ENCODE data around the gene SCAI. TPM values are rescaled to one million over a fixed set of nuclear protein-coding genes. Genes with fewer than 3 reads are reported as not detected.
"Not testable (repeated sequence)": the region's sequence is repeated elsewhere in the genome, so short reads cannot be mapped to it uniquely, and the experiment has no call there.

SCAI gene
- total and polyA plus RNA-seq, 2 of the 4 experiments (the other 2 are of a cell fraction) = 3.6 to 14.5 TPM

- H2BK20ac ChIP-seq (ENCODE audit: low read depth, low read length); H2BK5ac ChIP-seq (ENCODE audit: low read depth, low read length, poor library complexity, severe bottlenecking); H3K23ac ChIP-seq (ENCODE audit: low read depth, low read length); H4K8ac ChIP-seq (ENCODE audit: low read depth in 2 of 2, low read length in 2 of 2); dilution Hi-C loops (cut with HindIII; ENCODE audit: low sequenced_read_pairs, unreplicated experiment); H3K4ac ChIP-seq (ENCODE audit: low read depth, low read length); H3K18ac ChIP-seq (ENCODE audit: low read depth, low read length); H3K56ac ChIP-seq (ENCODE audit: extremely low read depth, insufficient read depth, low read length); H2AFZ ChIP-seq (replicated peaks; ENCODE audit: low read length, poor library complexity); H3K14ac ChIP-seq (replicated peaks; ENCODE audit: low read depth, low read length); intact Hi-C loops (cut with micrococcal nuclease); H3K4me2 ChIP-seq (ENCODE audit: low read depth, low read length); H3K36me3 ChIP-seq (ENCODE audit: control insufficient read depth, insufficient read depth, low read length); H3K9me3 ChIP-seq (ENCODE audit: control insufficient read depth, insufficient read depth, low read length); H4K91ac ChIP-seq (ENCODE audit: insufficient read depth, low read depth, low read length); H3K27ac ChIP-seq (ENCODE audit: insufficient read depth, low read length); POLR2A ChIA-PET (ENCODE audit: unreplicated experiment); DNase-seq; H3K27me3 ChIP-seq (ENCODE audit: control insufficient read depth, insufficient read depth, low read length); H2AK9ac ChIP-seq (replicated peaks; ENCODE audit: low read depth, low read length, poor library complexity); H3K9ac ChIP-seq (ENCODE audit: low read depth, low read length); H4K5ac ChIP-seq (ENCODE audit: low read depth, low read length); H2AK5ac ChIP-seq (ENCODE audit: low read depth, low read length); BruUV-seq (replicated peaks); H3K4me1 ChIP-seq (ENCODE audit: control insufficient read depth, insufficient read depth, low read length); H3K9me1 ChIP-seq (ENCODE audit: insufficient read depth, low read length); in situ Hi-C loops (cut with MboI; ENCODE audit: low sequenced_read_pairs); H2BK120ac ChIP-seq (ENCODE audit: low read depth, low read length); H4K20me1 ChIP-seq (ENCODE audit: insufficient read depth, low read length); H3K4me3 ChIP-seq (ENCODE audit: insufficient read depth, low read depth, low read length); H2BK15ac ChIP-seq (ENCODE audit: low read depth, low read length); ATAC-seq (ENCODE audit: low read depth): not testable (repeated sequence)
- CTCF ChIA-PET = interaction anchor here (0.7 kb wide), 2 partner anchors 12 to 16 kb away, joined by 3 read pairs; no protein-coding TSS in a partner anchor
- no CpG with 5 or more reads among the region's 4 CpGs for WGBS, 2 experiments (ENCODE audit: extremely low coverage in 2 of 2, insufficient read length in 1 of 2)
- H3K79me1 ChIP-seq (ENCODE audit: low read depth in 1 of 2, low read length in 2 of 2) = peaks cover 15 to 26% of the 10 kb centered on the region in 2 experiments; a peak in 3 of 4 replicates
Observed at GRCh38 chr9:125114503-125114902, 28.8 kb downstream of the SCAI start.
